Subcutaneous adipose tissue (tissue), 4 donors: ENCODE data around the gene TAF1A. TPM values are rescaled to one million over a fixed set of nuclear protein-coding genes. Genes with fewer than 3 reads are reported as not detected.

Experiments used
- total RNA-seq, 4 donors: library from RNA; depleted of rRNA; stranded (reverse); fragments of >200 nt; gene quantifications; one replicate each; pipeline ENCODE4 v1.1.0, GENCODE V29; 2016
- TF ChIP-seq, protein P1 (sequence below): fragments of 450-650 bp; IDR thresholded peaks from one replicate; pipeline ENCODE4 v1.5.1; 2016; ENCODE audit warnings: low read depth, mild to moderate bottlenecking, control low read depth, antibody characterized with exemption, moderate library complexity

TAF1A gene
- total RNA-seq, 4 donors from 2014 or later, result 5.1 to 8.9 (median 7.3) TPM

DNA sequence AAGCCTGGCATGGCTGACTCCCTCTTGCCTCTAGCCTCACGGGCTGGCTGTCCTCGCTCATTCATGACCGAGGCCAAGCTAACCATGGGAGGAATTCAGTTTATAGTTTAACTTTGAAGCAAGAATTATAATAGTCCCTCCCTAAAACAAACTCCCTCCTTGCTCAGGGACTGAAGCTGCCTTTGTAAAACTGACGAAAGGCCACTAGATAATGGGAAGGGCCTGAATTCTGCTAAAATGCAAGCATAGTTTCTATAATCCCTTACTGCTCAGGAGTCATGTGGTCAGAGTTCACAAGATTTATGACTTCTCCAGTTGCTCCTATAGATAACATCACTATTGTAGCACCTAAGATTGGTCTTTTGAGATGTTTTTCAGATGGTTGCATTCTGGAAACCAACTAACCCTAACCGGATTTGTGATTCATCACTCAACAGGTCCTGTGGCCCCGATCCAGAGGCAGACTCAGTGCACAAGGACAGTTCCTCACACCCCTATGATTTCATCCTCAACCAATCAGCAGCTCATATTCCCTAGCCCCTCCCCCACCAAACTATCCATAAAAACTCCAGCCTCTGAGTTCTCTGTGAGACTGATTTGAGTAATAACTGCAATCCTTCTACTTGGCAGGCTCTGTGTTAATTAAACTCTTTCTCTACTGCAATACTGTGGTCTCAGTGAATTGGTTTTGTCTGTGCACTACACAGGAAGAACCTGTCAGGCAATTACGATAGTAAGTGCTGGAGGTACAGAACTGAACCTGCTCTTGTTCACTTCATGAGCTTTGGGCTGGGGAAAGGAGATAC is 68.2 kb downstream of the TAF1A start:
- TF ChIP-seq, protein P1, sequence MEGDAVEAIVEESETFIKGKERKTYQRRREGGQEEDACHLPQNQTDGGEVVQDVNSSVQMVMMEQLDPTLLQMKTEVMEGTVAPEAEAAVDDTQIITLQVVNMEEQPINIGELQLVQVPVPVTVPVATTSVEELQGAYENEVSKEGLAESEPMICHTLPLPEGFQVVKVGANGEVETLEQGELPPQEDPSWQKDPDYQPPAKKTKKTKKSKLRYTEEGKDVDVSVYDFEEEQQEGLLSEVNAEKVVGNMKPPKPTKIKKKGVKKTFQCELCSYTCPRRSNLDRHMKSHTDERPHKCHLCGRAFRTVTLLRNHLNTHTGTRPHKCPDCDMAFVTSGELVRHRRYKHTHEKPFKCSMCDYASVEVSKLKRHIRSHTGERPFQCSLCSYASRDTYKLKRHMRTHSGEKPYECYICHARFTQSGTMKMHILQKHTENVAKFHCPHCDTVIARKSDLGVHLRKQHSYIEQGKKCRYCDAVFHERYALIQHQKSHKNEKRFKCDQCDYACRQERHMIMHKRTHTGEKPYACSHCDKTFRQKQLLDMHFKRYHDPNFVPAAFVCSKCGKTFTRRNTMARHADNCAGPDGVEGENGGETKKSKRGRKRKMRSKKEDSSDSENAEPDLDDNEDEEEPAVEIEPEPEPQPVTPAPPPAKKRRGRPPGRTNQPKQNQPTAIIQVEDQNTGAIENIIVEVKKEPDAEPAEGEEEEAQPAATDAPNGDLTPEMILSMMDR, result no peak

Other genes with a start within 250 kb of the TAF1A start
- gene HHIPL2, start 41.8 kb downstream of the TAF1A start, total RNA-seq, result not detected
- 10 to 100 TPM; 44.9 to 62.4 (median 50.0) TPM for gene MIA3, start 28.2 kb upstream of the TAF1A start, total RNA-seq
- 100 to 1,000 TPM; 107 to 147 (median 112) TPM for gene AIDA, start 122.6 kb upstream of the TAF1A start, total RNA-seq
- gene BROX, start 122.6 kb upstream of the TAF1A start, total RNA-seq, result 10 to 100 TPM; 34.1 to 65.4 (median 57.8) TPM
- gene FAM177B, start 147.3 kb upstream of the TAF1A start, total RNA-seq, result 1 to 10 TPM in 2 of 4 donors, under 1 TPM in 2; 0.82 to 1.8 (median 1.1) TPM
- 10 to 100 TPM in 1 of 4 donors, 1 to 10 TPM in 3; 4.0 to 19.2 (median 8.4) TPM for gene DISP1, start 225.1 kb upstream of the TAF1A start, total RNA-seq